MM.1S (cell line): ENCODE data around the gene PAQR9.

ENCODE experiments used
- EZH2 ChIP-seq: fragments of 300-600 bp; sonication (generic); optimal IDR thresholded peaks from 2 replicates; pipeline ENCODE3; 2017; ENCODE audit warnings: low read depth, mild to moderate bottlenecking, antibody characterized with exemption, low read length, mixed read lengths
- TF ChIP-seq, protein P1 (sequence below): fragments of 300-600 bp; sonication (generic); IDR thresholded peaks from 2 replicates; pipeline ENCODE4 v1.5.1; 2016; ENCODE audit warnings: antibody characterized with exemption, low read length, mixed read lengths

GRCh38 chr3:142961539-142961938 lies 1.9 kb downstream of the PAQR9 start:
- TF ChIP-seq, protein P1, sequence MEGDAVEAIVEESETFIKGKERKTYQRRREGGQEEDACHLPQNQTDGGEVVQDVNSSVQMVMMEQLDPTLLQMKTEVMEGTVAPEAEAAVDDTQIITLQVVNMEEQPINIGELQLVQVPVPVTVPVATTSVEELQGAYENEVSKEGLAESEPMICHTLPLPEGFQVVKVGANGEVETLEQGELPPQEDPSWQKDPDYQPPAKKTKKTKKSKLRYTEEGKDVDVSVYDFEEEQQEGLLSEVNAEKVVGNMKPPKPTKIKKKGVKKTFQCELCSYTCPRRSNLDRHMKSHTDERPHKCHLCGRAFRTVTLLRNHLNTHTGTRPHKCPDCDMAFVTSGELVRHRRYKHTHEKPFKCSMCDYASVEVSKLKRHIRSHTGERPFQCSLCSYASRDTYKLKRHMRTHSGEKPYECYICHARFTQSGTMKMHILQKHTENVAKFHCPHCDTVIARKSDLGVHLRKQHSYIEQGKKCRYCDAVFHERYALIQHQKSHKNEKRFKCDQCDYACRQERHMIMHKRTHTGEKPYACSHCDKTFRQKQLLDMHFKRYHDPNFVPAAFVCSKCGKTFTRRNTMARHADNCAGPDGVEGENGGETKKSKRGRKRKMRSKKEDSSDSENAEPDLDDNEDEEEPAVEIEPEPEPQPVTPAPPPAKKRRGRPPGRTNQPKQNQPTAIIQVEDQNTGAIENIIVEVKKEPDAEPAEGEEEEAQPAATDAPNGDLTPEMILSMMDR, result no peak
- no peak for TF ChIP-seq EZH2
